GM12878 (cell line): ENCODE results near the gene KRT6B. TPM values are rescaled to one million over a fixed set of nuclear protein-coding genes. Genes with fewer than 3 reads are reported as not detected.
"Not testable (repeated sequence)": the region's sequence is repeated elsewhere in the genome, so short reads cannot be mapped to it uniquely, and the experiment has no call there.

Experiments
- ATAC-seq: fragments of 200-7000 bp; cut with Tn5 transposase; 3 replicates; pipeline ENCODE4 v1.9.1; 2020; ENCODE audit warnings: mild to moderate bottlenecking, moderate library complexity
- BruUV-seq: library from RNA; stranded (reverse); fragments of 400-500 nt; replicated peaks from 2 replicates; lab custom pipeline; 2021; lab: Mats Ljungman, UMichigan
- CTCF ChIA-PET: fragments of 300-600 bp; sonication (Branson Sonifier 250); formaldehyde crosslinking; extraction: SDS; loops from one replicate; lab custom pipeline; 2021; ENCODE audit warnings: inconsistent platforms; lab: Yijun Ruan, JAX
- POLR2A ChIA-PET: fragments of 350-600 bp; formaldehyde crosslinking; extraction: SDS; loops from one replicate; lab custom pipeline; 2021; ENCODE audit warnings: inconsistent platforms; lab: Charles Lee
- RAD21 ChIA-PET: fragments of 300-600 bp; sonication (Branson Sonifier 250); formaldehyde crosslinking; loops from one replicate; lab custom pipeline; 2023; ENCODE audit warnings: antibody characterized with exemption; ENCODE audit not compliant: unreplicated experiment; lab: Charles Lee
- SMC1A ChIA-PET: fragments of 300-600 bp; sonication (Branson Sonifier 250); formaldehyde crosslinking; loops from one replicate; lab custom pipeline; 2023; ENCODE audit not compliant: unreplicated experiment, uncharacterized antibody; lab: Charles Lee
- DNase-seq: peaks from one replicate; pipeline ENCODE4 v3.0.0-alpha.2; 2011; ENCODE audit warnings: low read depth, low spot score
- FAIRE-seq: peaks from 3 replicates; lab custom pipeline; 2011; peaks lifted over from hg19 to GRCh38; lab: Jason Lieb, UNC
- H2AFZ ChIP-seq: 2 replicates; pipeline ENCODE4 v1.6.0; 2011; ENCODE audit warnings: low read depth, low read length, control low read depth; ENCODE audit not compliant: control insufficient read depth
- H3K27ac ChIP-seq: 2 replicates; pipeline ENCODE4 v1.5.1; 2011; ENCODE audit warnings: control low read depth; ENCODE audit not compliant: control insufficient read depth, insufficient read depth
- H3K27me3 ChIP-seq, 2 experiments: replicated peaks in 1 of 2; 2 replicates each; pipeline versions ENCODE4 v1.6.0 to v1.6.1; 2011; ENCODE audit warnings: low read length in 1 of 2; ENCODE audit not compliant: control insufficient read depth in 2 of 2, insufficient read depth in 2 of 2
- H3K36me3 ChIP-seq, 2 experiments: 2 replicates each; pipeline ENCODE4 v1.5.1; 2011; ENCODE audit warnings: low read length in 1 of 2; ENCODE audit not compliant: control insufficient read depth in 2 of 2, insufficient read depth in 2 of 2
- H3K4me1 ChIP-seq: 2 replicates; pipeline ENCODE4 v1.6.1; 2011; ENCODE audit warnings: mild to moderate bottlenecking, low read length, moderate library complexity, mixed read lengths; ENCODE audit not compliant: control insufficient read depth, insufficient read depth
- H3K4me2 ChIP-seq: 2 replicates; pipeline ENCODE4 v1.6.0; 2011; ENCODE audit warnings: control low read depth; ENCODE audit not compliant: control insufficient read depth, insufficient read depth
- H3K4me3 ChIP-seq: fragments of 200-600 bp; sonication (generic); 2 replicates; pipeline ENCODE4 v1.5.1; 2016
- H3K79me2 ChIP-seq: 2 replicates; pipeline ENCODE4 v1.6.0; 2011; ENCODE audit warnings: low read length; ENCODE audit not compliant: control insufficient read depth, insufficient read depth
- H3K9ac ChIP-seq: 2 replicates; pipeline ENCODE4 v1.8.0; 2011; ENCODE audit warnings: low read length, control low read depth, mixed read lengths; ENCODE audit not compliant: control insufficient read depth, insufficient read depth
- H3K9me3 ChIP-seq: replicated peaks from 3 replicates; pipeline ENCODE4 v1.5.1; 2011; ENCODE audit warnings: mild to moderate bottlenecking, low read length; ENCODE audit not compliant: control insufficient read depth, insufficient read depth
- H4K20me1 ChIP-seq: 2 replicates; pipeline ENCODE4 v1.6.0; 2011; ENCODE audit not compliant: control insufficient read depth, insufficient read depth
- E4F1 ChIP-seq: fragments of 450-650 bp; IDR thresholded peaks from 2 replicates; pipeline ENCODE4 v1.6.1; 2018; ENCODE audit warnings: borderline replicate concordance, mild to moderate bottlenecking; ENCODE audit not compliant: partially characterized antibody
- WGBS: methylation state at CpG from one replicate; pipeline ENCODE4 v1.1.6; 2016; ENCODE audit warnings: low lambda C conversion rate; ENCODE audit not compliant: insufficient replicate concordance, insufficient coverage; ENCODE audit errors: missing lambda C conversion rate; 5-methylcytosine and 5-hydroxymethylcytosine counted together
- in situ Hi-C: fragments of 300-500 bp; cut with MboI; formaldehyde crosslinking; loops from 9 replicates; pipeline ENCODE4 v1.14.3; 2018; ENCODE audit warnings: mixed read lengths
- intact Hi-C: fragments of 100-400 bp; cut with micrococcal nuclease; formaldehyde crosslinking; loops from one replicate; pipeline ENCODE4 v1.14.2; 2022; ENCODE audit not compliant: unreplicated experiment
- polyA plus RNA-seq, 11 experiments: library from polyadenylated mRNA; depleted of rRNA in 4 of 11; unstranded in 6 of 11; stranded (reverse) in 5 of 11; fragments of >200 nt; fragmentation: Nextera tagmentation in 4 of 11; fragmentation: Illumina TruSeq in 1 of 11; extraction: Ambion mirVana in 4 of 11; extraction: Trizol in 1 of 11; gene quantifications; 1 replicate in 1 of 11; 2 replicates in 10 of 11; pipeline versions ENCODE4 v1.2.1 to v1.2.3, GENCODE V29; 2011 to 2016; ENCODE audit warnings: inconsistent platforms in 2 of 11, missing spikeins in 2 of 11, low read depth in 1 of 11
- total RNA-seq, 4 experiments: library from RNA; depleted of rRNA in 3 of 4; stranded (reverse); fragments of >200 nt in 3 of 4; fragmentation: Illumina TruSeq in 1 of 4; extraction: Trizol in 1 of 4; gene quantifications; 2 replicates each; pipeline versions ENCODE4 v1.2.1 to v1.2.3, GENCODE V29; 2013 to 2021

The KRT6B gene
- total and polyA plus RNA-seq, 10 of the 15 experiments (the other 5 are each of a cell fraction or from before 2014, with no cell fraction given) = 0.07 TPM; not detected in 9

GRCh38 chr12:52501490-52501889, 49.5 kb upstream of the KRT6B start (continued):
- no peak for TF ChIP-seq E4F1

DNA sequence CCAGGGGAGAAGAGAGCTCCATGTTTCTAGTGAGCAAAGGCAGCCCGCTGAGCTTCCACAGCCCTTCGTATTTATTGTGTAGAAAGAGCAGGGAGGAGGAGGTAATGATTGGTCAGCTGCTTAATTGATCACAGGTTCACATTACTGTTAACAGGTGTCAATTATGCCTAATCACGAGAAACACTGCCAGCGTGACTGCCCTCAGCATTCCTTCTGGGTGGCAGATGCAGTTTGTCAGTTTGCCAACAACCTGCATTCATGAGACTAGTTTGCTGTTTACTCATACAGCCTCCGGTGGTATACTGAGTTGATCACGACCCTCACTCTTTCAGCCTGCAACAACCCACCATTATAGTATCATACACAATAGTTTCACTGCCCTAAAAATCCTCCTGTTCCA, 48.6 kb upstream of the KRT6B start:
- DNase-seq, H3K4me3 ChIP-seq, in situ Hi-C loops, H3K79me2 ChIP-seq, H4K20me1 ChIP-seq, POLR2A ChIA-PET, RAD21 ChIA-PET, H2AFZ ChIP-seq, H3K9me3 ChIP-seq, H3K9ac ChIP-seq, H3K36me3 ChIP-seq, SMC1A ChIA-PET, BruUV-seq, H3K4me2 ChIP-seq, H3K4me1 ChIP-seq, FAIRE-seq, H3K27me3 ChIP-seq, H3K27ac ChIP-seq, ATAC-seq: not testable (repeated sequence)
- CTCF ChIA-PET = interaction anchor here (1.2 to 1.7 kb wide), 2 partner anchors 13 to 21 kb away, joined by 3 read pairs; no protein-coding TSS in a partner anchor
- 17% methylated on average over 6 of the region's 6 CpGs for WGBS
- intact Hi-C loops = loop anchor here (10.0 kb wide), 1 partner anchor 126 kb away; no protein-coding TSS in a partner anchor
